ENCODE results near the gene ACTL6A. TPM values are rescaled to one million over a fixed set of nuclear protein-coding genes. Genes with fewer than 3 reads are reported as not detected.
"Not testable (repeated sequence)": the region's sequence is repeated elsewhere in the genome, so short reads cannot be mapped to it uniquely, and the experiment has no call there.

ACTL6A gene
- total RNA-seq (10 to 100 TPM; 19.0 to 19.3 TPM), total RNA-seq (17.9 to 130 (median 46.5) reads per million in 172 experiments)
- polyA plus RNA-seq (2013, experiment 1 of 2): 47.0 TPM
- 48.8 TPM for polyA plus RNA-seq (2013, experiment 2 of 2)

GRCh38 chr3:179562591-179563270 lies at the start of gene ACTL6A:
Gene ACTL6A, plus strand, starts transcription at chr3:179562926. Its CDS starts 167 bp downstream, at chr3:179563093.
- H3K27ac ChIP-seq (ENCODE audit: low read depth in 1 of 2, low read length in 2 of 2): peak within 1 kb of the TSS; percentile 38 to 57
- H3K36me3 ChIP-seq (ENCODE audit: insufficient read depth, low read length): no peaks in the 10 kb centered on the region
- TF ChIP-seq CTCF (IDR thresholded peaks at IDR 0.05): no peak
- H3K4me3 ChIP-seq (ENCODE audit: low read length): peak within 1 kb of the TSS; percentile 83
- peak within 1 kb of the TSS; percentile 91 for H3K4me3 Mint-ChIP-seq
- no peaks in the 10 kb centered on the region for H3K27me3 ChIP-seq (ENCODE audit: control insufficient read depth in 1 of 2, insufficient read depth in 2 of 2, low read length in 2 of 2)
- no peaks in the 10 kb centered on the region for H3K9me3 Mint-ChIP-seq
- peaks cover 5% of the 10 kb centered on the region for H3K27me3 Mint-ChIP-seq
- H3K4me1 ChIP-seq (ENCODE audit: insufficient read depth, low read length): peaks cover 31% of the 10 kb centered on the region
- H3K36me3 Mint-ChIP-seq (ENCODE audit: low read depth): peaks cover 14% of the 10 kb centered on the region
- peaks cover 30% of the 10 kb centered on the region for H3K4me1 Mint-ChIP-seq (ENCODE audit: low read depth)
- ATAC-seq (ENCODE audit: poor library complexity) (peak; percentile 90), DNase-seq (peak; percentile 94 to 99 (median 98))
- intact Hi-C loops (cut with DNase I, micrococcal nuclease): loop anchor here (2.0 to 5.0 kb wide), 7 partner anchors 42 to 1040 kb away; partner anchors contain the start of genes ZNF639 (in 2 of the 2), MFN1 (in 1 of the 2), MRPL47 (in 1 of the 2) and NDUFB5 (in 1 of the 2)
- ChIA-PET POLR2A (interaction anchor here (0.6 to 2.8 kb wide), 11 partner anchors 42 to 1039 kb away, joined by 3 to 14 read pairs (median 4); partner anchors contain the start of genes MFN1, MRPL47, NDUFB5 and PIK3CA), CTCF (interaction anchor here (1.0 to 1.5 kb wide), 3 partner anchors 42 to 247 kb away, joined by 3 to 5 read pairs (median 4); partner anchors contain the start of genes MRPL47 and NDUFB5)
- H3K27ac Mint-ChIP-seq: peak within 1 kb of the TSS; percentile 85
- H3K9me3 ChIP-seq (ENCODE audit: control insufficient read depth in 1 of 2, insufficient read depth in 1 of 2, low read length in 2 of 2): no peaks in the 10 kb centered on the region

GRCh38 chr3:179513862-179514261 lies 48.9 kb upstream of the ACTL6A start:
- no peaks in the 10 kb centered on the region for H3K27me3 Mint-ChIP-seq
- no peak for DNase-seq
- peaks cover 6% of the 10 kb centered on the region for H3K9me3 Mint-ChIP-seq
- Histone ChIP-seq H3K4me3 (ENCODE audit: low read length) (no peak overlapping the region), H3K36me3 (ENCODE audit: insufficient read depth, low read length) (no peaks in the 10 kb centered on the region), H3K9me3 (ENCODE audit: control insufficient read depth in 1 of 2, insufficient read depth in 1 of 2, low read length in 2 of 2) (no peaks in the 10 kb centered on the region), H3K4me1 (ENCODE audit: insufficient read depth, low read length) (no peaks in the 10 kb centered on the region), H3K27ac (ENCODE audit: low read depth in 1 of 2, low read length in 2 of 2) (no peak overlapping the region), H3K27me3 (ENCODE audit: control insufficient read depth in 1 of 2, insufficient read depth in 2 of 2, low read length in 2 of 2) (no peaks in the 10 kb centered on the region)
- intact Hi-C loops (cut with DNase I, micrococcal nuclease): no loop called here
- TF ChIP-seq CTCF (IDR thresholded peaks at IDR 0.05): no peak
- POLR2A ChIA-PET: no interaction called here
- H3K36me3 Mint-ChIP-seq (ENCODE audit: low read depth): no peaks in the 10 kb centered on the region
- H3K27ac Mint-ChIP-seq: no peak overlapping the region
- ATAC-seq (ENCODE audit: poor library complexity): no peak
- H3K4me1 Mint-ChIP-seq (ENCODE audit: low read depth): no peaks in the 10 kb centered on the region
- CTCF ChIA-PET: no interaction called here
- H3K4me3 Mint-ChIP-seq: no peak overlapping the region

DNA sequence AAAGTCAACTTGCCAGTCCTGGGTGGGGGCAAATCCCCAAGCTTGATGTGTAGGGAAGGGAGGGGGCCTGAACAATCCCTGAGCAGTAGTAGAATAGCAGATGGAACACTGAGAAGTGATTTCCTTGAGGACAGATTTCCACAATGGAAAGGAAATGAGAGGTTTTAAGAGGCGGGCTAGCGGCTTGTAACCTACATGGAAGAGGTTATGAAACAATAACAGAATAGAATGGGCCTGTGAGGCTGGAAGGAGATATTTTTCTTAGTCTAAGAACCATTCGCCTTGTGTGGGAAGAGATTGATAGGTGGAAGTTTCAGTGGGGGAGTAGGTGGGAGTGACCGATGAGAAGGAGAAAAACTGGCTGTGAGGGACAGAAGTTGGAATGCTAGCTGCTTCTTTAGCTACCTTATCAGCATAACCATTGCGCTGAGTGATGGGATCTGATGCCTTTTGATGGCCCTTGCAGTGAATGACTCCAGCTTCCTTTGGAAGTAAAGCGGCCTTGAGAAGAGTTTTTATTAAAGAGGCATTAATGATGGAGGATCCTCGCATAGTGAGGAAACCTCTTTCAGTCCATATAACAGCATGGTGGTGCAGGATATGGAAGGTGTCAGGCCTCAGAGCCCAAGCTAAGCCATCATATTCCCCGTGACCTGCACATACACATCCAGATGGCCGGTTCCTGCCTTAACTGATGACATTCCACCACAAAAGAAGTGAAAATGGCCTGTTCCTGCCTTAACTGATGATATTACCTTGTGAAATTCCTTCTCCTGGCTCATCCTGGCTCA lies 46.1 kb upstream of the ACTL6A start:
- DNase-seq; H3K4me3 ChIP-seq (ENCODE audit: low read length); CTCF ChIA-PET; H3K4me1 ChIP-seq (ENCODE audit: insufficient read depth, low read length); H3K36me3 ChIP-seq (ENCODE audit: insufficient read depth, low read length); H3K27ac Mint-ChIP-seq; H3K9me3 Mint-ChIP-seq; H3K27ac ChIP-seq (ENCODE audit: low read depth in 1 of 2, low read length in 2 of 2); H3K4me3 Mint-ChIP-seq; intact Hi-C loops (cut with DNase I, micrococcal nuclease); H3K27me3 ChIP-seq (ENCODE audit: control insufficient read depth in 1 of 2, insufficient read depth in 2 of 2, low read length in 2 of 2); POLR2A ChIA-PET; H3K9me3 ChIP-seq (ENCODE audit: control insufficient read depth in 1 of 2, insufficient read depth in 1 of 2, low read length in 2 of 2); ATAC-seq (ENCODE audit: poor library complexity); H3K36me3 Mint-ChIP-seq (ENCODE audit: low read depth); H3K4me1 Mint-ChIP-seq (ENCODE audit: low read depth); H3K27me3 Mint-ChIP-seq: not testable (repeated sequence)

Data from CD4-positive, alpha-beta T cell (primary cell).